WTC11 (cell line): ENCODE data around the gene TPBG. TPM values are rescaled to one million over a fixed set of nuclear protein-coding genes. Genes with fewer than 3 reads are reported as not detected.

Experiments
- ATAC-seq: fragments of 200-7000 bp; cut with Tn5 transposase; 2 replicates; pipeline ENCODE4 v1.10.0; 2021; ENCODE audit warnings: mild to moderate bottlenecking, moderate library complexity
- CTCF ChIA-PET: fragments of 300-600 bp; sonication (Branson Sonifier 250); formaldehyde crosslinking; loops from one replicate; lab custom pipeline; 2021; ENCODE audit warnings: antibody characterized with exemption; lab: Charles Lee
- POLR2A ChIA-PET: fragments of 350-600 bp; sonication (Branson Sonifier 250); formaldehyde crosslinking; loops from one replicate; lab custom pipeline; 2021; ENCODE audit warnings: antibody characterized with exemption; lab: Charles Lee
- DNase-seq: peaks from one replicate; pipeline ENCODE4 v3.0.0; 2021; ENCODE audit warnings: low spot score
- H3K27ac Mint-ChIP-seq: 2 replicates; pipeline ENCODE4 v1.8.0; 2021; ENCODE audit warnings: mixed read lengths
- H3K27me3 Mint-ChIP-seq: 2 replicates; pipeline ENCODE4 v1.8.0; 2021; ENCODE audit warnings: low read depth, mild to moderate bottlenecking, moderate library complexity, mixed read lengths
- H3K36me3 Mint-ChIP-seq: 2 replicates; pipeline ENCODE4 v1.8.0; 2021; ENCODE audit warnings: mixed read lengths
- H3K4me1 Mint-ChIP-seq: 2 replicates; pipeline ENCODE4 v1.8.0; 2022; ENCODE audit warnings: mixed read lengths
- H3K4me3 Mint-ChIP-seq: 2 replicates; pipeline ENCODE4 v1.8.0; 2021; ENCODE audit warnings: mild to moderate bottlenecking, moderate library complexity, mixed read lengths
- H3K9me3 Mint-ChIP-seq: 2 replicates; pipeline ENCODE4 v1.8.0; 2021; ENCODE audit warnings: mixed read lengths
- ATF1 ChIP-seq: sonication (generic); formaldehyde crosslinking; IDR thresholded peaks from 2 replicates; pipeline ENCODE4 v1.8.1; 2023; ENCODE audit warnings: mild to moderate bottlenecking, moderate library complexity, missing genetic modification reagents
- CREM ChIP-seq: sonication (generic); formaldehyde crosslinking; IDR thresholded peaks from 2 replicates; pipeline ENCODE4 v1.8.1; 2022; ENCODE audit warnings: mild to moderate bottlenecking, missing genetic modification reagents, moderate library complexity
- EMX1 ChIP-seq: fragments of 250-450 bp; sonication (Bioruptor Pico); IDR thresholded peaks from 2 replicates; pipeline ENCODE4 v1.8.0; 2021; ENCODE audit warnings: mild to moderate bottlenecking
- GRHL2 ChIP-seq: fragments of 250-450 bp; sonication (Bioruptor Pico); IDR thresholded peaks from 2 replicates; pipeline ENCODE4 v1.8.0; 2022; ENCODE audit warnings: mild to moderate bottlenecking, moderate library complexity; ENCODE audit not compliant: insufficient replicate concordance, severe bottlenecking
- ZNF138 ChIP-seq: sonication (generic); formaldehyde crosslinking; conservative IDR thresholded peaks from 2 replicates; pipeline ENCODE4 v1.8.1; 2022; ENCODE audit warnings: mild to moderate bottlenecking, moderate library complexity, missing genetic modification reagents
- ZNF232 ChIP-seq: sonication (generic); formaldehyde crosslinking; IDR thresholded peaks from 2 replicates; pipeline ENCODE4 v1.8.0; 2022; ENCODE audit warnings: mild to moderate bottlenecking, missing genetic modification reagents
- ZNF396 ChIP-seq: fragments of 250-450 bp; sonication (Bioruptor Pico); IDR thresholded peaks from 2 replicates; pipeline ENCODE4 v1.8.0; 2021; ENCODE audit warnings: mild to moderate bottlenecking, moderate library complexity, borderline replicate concordance
- ZNF416 ChIP-seq: fragments of 250-450 bp; sonication (Bioruptor Pico); IDR thresholded peaks from 2 replicates; pipeline ENCODE4 v1.9.0; 2021; ENCODE audit warnings: mild to moderate bottlenecking, inconsistent platforms
- total RNA-seq: library from RNA; stranded (reverse); gene quantifications from 3 replicates; pipeline ENCODE4 v1.2.3, GENCODE V29; 2021
- TF ChIP-seq, protein P1 (sequence below): sonication (generic); formaldehyde crosslinking; IDR thresholded peaks from 2 replicates; pipeline ENCODE4 v1.8.0; 2022; ENCODE audit warnings: mild to moderate bottlenecking, missing genetic modification reagents
- TF ChIP-seq, protein P2 (sequence below): sonication (generic); formaldehyde crosslinking; IDR thresholded peaks from 2 replicates; pipeline ENCODE4 v1.8.1; 2023; ENCODE audit warnings: mild to moderate bottlenecking, missing genetic modification reagents
- TF ChIP-seq, protein P3 (sequence below): sonication (generic); formaldehyde crosslinking; IDR thresholded peaks from 2 replicates; pipeline ENCODE4 v1.8.0; 2023; ENCODE audit warnings: mild to moderate bottlenecking, missing genetic modification reagents
- TF ChIP-seq, protein P4 (sequence below): fragments of 200-600 bp; IDR thresholded peaks from 2 replicates; pipeline ENCODE4 v1.8.0; 2022; ENCODE audit warnings: antibody characterized with exemption

TPBG gene
- total RNA-seq, 1 experiment from 2014 or later, result 35.3 TPM

DNA sequence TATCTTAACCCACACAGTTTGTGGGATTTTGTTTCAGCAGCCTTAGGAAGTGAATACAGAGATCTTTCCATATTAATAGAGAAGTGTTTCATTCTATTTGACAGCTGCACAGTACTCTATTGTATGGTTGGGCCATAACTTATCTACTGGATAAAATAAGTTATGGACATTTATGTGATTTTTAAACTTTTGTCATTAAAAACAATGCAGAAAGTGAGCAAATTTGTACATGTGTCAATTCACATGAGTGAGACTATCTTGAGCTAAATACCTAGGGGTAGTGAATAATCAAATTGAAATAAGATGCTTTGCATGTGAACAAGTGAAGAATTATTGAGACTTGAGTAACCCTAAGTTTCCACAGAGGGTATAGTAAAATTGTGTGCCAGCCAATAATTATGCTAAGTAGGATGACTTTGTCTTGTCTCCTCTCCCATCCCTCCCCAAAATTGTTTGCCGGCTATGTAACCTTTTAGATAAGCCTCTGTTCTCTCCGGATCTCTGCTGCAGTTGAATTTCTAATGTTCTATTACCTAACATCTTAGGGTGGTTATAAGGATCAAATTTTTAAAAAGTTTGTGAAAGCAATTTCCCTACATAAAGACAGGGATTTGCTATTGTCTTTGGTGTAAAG is 33.3 kb upstream of the TPBG start:
- DNase-seq, result no peak
- no peak overlapping the region for H3K4me3 Mint-ChIP-seq
- H3K36me3 Mint-ChIP-seq, result no peaks in the 10 kb centered on the region
- H3K27me3 Mint-ChIP-seq, result no peaks in the 10 kb centered on the region
- H3K27ac Mint-ChIP-seq, result no peak overlapping the region
- peaks cover 11% of the 10 kb centered on the region for H3K4me1 Mint-ChIP-seq
- H3K9me3 Mint-ChIP-seq, result 0 out of 2 replicates have a peak, but pooled peaks cover 3% of the 10 kb centered on the region
- TF ChIP-seq, protein P1, sequence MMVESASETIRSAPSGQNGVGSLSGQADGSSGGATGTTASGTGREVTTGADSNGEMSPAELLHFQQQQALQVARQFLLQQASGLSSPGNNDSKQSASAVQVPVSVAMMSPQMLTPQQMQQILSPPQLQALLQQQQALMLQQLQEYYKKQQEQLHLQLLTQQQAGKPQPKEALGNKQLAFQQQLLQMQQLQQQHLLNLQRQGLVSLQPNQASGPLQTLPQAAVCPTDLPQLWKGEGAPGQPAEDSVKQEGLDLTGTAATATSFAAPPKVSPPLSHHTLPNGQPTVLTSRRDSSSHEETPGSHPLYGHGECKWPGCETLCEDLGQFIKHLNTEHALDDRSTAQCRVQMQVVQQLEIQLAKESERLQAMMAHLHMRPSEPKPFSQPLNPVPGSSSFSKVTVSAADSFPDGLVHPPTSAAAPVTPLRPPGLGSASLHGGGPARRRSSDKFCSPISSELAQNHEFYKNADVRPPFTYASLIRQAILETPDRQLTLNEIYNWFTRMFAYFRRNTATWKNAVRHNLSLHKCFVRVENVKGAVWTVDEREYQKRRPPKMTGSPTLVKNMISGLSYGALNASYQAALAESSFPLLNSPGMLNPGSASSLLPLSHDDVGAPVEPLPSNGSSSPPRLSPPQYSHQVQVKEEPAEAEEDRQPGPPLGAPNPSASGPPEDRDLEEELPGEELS (CRISPR knock-in tag), result no peak
- TF ChIP-seq, protein P2, sequence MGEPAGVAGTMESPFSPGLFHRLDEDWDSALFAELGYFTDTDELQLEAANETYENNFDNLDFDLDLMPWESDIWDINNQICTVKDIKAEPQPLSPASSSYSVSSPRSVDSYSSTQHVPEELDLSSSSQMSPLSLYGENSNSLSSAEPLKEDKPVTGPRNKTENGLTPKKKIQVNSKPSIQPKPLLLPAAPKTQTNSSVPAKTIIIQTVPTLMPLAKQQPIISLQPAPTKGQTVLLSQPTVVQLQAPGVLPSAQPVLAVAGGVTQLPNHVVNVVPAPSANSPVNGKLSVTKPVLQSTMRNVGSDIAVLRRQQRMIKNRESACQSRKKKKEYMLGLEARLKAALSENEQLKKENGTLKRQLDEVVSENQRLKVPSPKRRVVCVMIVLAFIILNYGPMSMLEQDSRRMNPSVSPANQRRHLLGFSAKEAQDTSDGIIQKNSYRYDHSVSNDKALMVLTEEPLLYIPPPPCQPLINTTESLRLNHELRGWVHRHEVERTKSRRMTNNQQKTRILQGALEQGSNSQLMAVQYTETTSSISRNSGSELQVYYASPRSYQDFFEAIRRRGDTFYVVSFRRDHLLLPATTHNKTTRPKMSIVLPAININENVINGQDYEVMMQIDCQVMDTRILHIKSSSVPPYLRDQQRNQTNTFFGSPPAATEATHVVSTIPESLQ, result no peak
- TF ChIP-seq ZNF232 (no peak), ZNF396 (no peak), ZNF416 (CRISPR knock-in tag) (no peak), ZNF138 (CRISPR knock-in tag) (no peak), CREM (CRISPR knock-in tag) (no peak), EMX1 (CRISPR knock-in tag) (no peak)
- TF ChIP-seq, all 79 proteins: peak for 0
- no peak for ATAC-seq
- ChIA-PET POLR2A (no interaction called here), CTCF (no interaction called here)

DNA sequence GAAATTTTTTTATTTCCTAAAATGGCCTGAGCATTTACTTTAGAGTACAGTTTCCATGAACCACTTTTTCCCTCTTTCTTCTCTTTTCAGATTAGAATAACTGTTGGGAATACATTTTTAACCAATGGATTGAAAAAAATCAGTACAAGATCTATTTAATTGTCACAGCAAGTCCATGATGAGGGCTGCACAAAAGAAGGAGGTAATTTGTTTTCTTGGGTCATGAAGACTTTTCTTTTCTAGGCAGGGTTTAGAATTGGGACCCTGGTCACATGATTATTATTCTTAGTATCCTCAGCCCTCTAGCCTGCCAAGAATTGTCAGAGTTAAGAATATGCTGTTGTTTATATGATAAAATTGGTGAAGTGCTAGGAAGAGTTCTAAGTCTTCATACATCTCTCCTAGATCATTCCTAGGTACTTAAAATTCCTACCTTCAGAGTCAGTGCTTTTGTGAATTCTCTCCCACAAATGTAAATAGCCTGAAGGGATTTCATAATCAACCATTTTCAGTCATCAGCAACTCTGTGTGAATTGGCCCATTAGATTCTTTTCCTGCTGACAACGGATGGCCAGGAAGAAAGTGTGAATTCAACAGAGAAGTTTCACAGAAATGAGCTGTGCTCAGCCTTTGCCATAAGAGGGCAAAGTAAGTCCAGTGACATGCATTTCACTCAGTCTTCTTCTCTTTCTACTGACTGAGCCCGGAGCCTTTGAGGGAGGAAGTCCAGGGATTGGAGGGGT is 32.4 kb upstream of the TPBG start:
- H3K27me3 Mint-ChIP-seq, result no peaks in the 10 kb centered on the region
- H3K9me3 Mint-ChIP-seq, result 0 out of 2 replicates have a peak, but pooled peaks cover 3% of the 10 kb centered on the region
- peaks cover 11% of the 10 kb centered on the region for H3K4me1 Mint-ChIP-seq
- no peak for DNase-seq
- peak; percentile 97 for ATAC-seq
- H3K4me3 Mint-ChIP-seq, result no peak overlapping the region
- TF ChIP-seq ATF1 (CRISPR knock-in tag) (no peak), GRHL2 (CRISPR knock-in tag) (no peak)
- TF ChIP-seq, protein P3, sequence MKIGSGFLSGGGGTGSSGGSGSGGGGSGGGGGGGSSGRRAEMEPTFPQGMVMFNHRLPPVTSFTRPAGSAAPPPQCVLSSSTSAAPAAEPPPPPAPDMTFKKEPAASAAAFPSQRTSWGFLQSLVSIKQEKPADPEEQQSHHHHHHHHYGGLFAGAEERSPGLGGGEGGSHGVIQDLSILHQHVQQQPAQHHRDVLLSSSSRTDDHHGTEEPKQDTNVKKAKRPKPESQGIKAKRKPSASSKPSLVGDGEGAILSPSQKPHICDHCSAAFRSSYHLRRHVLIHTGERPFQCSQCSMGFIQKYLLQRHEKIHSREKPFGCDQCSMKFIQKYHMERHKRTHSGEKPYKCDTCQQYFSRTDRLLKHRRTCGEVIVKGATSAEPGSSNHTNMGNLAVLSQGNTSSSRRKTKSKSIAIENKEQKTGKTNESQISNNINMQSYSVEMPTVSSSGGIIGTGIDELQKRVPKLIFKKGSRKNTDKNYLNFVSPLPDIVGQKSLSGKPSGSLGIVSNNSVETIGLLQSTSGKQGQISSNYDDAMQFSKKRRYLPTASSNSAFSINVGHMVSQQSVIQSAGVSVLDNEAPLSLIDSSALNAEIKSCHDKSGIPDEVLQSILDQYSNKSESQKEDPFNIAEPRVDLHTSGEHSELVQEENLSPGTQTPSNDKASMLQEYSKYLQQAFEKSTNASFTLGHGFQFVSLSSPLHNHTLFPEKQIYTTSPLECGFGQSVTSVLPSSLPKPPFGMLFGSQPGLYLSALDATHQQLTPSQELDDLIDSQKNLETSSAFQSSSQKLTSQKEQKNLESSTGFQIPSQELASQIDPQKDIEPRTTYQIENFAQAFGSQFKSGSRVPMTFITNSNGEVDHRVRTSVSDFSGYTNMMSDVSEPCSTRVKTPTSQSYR, result no peak
- TF ChIP-seq, protein P4, sequence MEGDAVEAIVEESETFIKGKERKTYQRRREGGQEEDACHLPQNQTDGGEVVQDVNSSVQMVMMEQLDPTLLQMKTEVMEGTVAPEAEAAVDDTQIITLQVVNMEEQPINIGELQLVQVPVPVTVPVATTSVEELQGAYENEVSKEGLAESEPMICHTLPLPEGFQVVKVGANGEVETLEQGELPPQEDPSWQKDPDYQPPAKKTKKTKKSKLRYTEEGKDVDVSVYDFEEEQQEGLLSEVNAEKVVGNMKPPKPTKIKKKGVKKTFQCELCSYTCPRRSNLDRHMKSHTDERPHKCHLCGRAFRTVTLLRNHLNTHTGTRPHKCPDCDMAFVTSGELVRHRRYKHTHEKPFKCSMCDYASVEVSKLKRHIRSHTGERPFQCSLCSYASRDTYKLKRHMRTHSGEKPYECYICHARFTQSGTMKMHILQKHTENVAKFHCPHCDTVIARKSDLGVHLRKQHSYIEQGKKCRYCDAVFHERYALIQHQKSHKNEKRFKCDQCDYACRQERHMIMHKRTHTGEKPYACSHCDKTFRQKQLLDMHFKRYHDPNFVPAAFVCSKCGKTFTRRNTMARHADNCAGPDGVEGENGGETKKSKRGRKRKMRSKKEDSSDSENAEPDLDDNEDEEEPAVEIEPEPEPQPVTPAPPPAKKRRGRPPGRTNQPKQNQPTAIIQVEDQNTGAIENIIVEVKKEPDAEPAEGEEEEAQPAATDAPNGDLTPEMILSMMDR, result no peak
- TF ChIP-seq, all 79 proteins: peak for 0
- peak overlapping the region; percentile 66 for H3K27ac Mint-ChIP-seq
- H3K36me3 Mint-ChIP-seq, result no peaks in the 10 kb centered on the region
- ChIA-PET POLR2A (interaction anchor here (0.5 kb wide), 1 partner anchor 62 kb away, joined by 3 read pairs; no protein-coding TSS in a partner anchor), CTCF (interaction anchor here (0.8 to 1.1 kb wide), 3 partner anchors 17 to 68 kb away, joined by 3 to 4 read pairs (median 3); no protein-coding TSS in a partner anchor)
